Ovary (tissue), 3 donors: ENCODE measurements around the gene CENPK.

ENCODE experiments used
- EP300 ChIP-seq: sonication (generic); formaldehyde crosslinking; IDR thresholded peaks from one replicate; pipeline ENCODE4 v1.6.1; 2017; ENCODE audit warnings: antibody characterized with exemption
- TF ChIP-seq, protein P1 (sequence below), 3 donors: fragments of 450-650 bp in 2 of 3; fragments of 200-600 bp in 1 of 3; IDR thresholded peaks; one replicate each; pipeline versions ENCODE4 v1.5.1 to v1.8.0; 2016 to 2022; ENCODE audit warnings: antibody characterized with exemption in 3 of 3, mild to moderate bottlenecking in 1 of 3
- donor health status: DM: no; HTN: no; CAD: no.

GRCh38 chr5:65478336-65478735 is 84.6 kb downstream of the CENPK start:
- TF ChIP-seq, protein P1, sequence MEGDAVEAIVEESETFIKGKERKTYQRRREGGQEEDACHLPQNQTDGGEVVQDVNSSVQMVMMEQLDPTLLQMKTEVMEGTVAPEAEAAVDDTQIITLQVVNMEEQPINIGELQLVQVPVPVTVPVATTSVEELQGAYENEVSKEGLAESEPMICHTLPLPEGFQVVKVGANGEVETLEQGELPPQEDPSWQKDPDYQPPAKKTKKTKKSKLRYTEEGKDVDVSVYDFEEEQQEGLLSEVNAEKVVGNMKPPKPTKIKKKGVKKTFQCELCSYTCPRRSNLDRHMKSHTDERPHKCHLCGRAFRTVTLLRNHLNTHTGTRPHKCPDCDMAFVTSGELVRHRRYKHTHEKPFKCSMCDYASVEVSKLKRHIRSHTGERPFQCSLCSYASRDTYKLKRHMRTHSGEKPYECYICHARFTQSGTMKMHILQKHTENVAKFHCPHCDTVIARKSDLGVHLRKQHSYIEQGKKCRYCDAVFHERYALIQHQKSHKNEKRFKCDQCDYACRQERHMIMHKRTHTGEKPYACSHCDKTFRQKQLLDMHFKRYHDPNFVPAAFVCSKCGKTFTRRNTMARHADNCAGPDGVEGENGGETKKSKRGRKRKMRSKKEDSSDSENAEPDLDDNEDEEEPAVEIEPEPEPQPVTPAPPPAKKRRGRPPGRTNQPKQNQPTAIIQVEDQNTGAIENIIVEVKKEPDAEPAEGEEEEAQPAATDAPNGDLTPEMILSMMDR (IDR thresholded peaks at IDR 0.05): no peak
- no peak for TF ChIP-seq EP300
